Prostate gland (tissue), 2 donors: ENCODE data around the gene MRPL9. TPM values are rescaled to one million over a fixed set of nuclear protein-coding genes. Genes with fewer than 3 reads are reported as not detected.

Experiments
- DNase-seq: peaks from one replicate; pipeline ENCODE4 v3.0.0-alpha.2; 2019; ENCODE audit warnings: low spot score
- H3K27ac ChIP-seq, 2 donors: fragments of 200-600 bp; sonication (generic); 2 replicates each; pipeline ENCODE4 v1.5.1; 2017 to 2019
- H3K27me3 ChIP-seq: fragments of 200-600 bp; sonication (generic); replicated peaks from 2 replicates; pipeline ENCODE4 v1.5.1; 2019; ENCODE audit not compliant: insufficient read depth
- H3K36me3 ChIP-seq, 2 donors: fragments of 200-600 bp; sonication (generic); 1 replicate in 1 of 2; 2 replicates in 1 of 2; pipeline versions ENCODE4 v1.5.1 to v1.8.1; 2017 to 2019
- H3K4me1 ChIP-seq: fragments of 200-600 bp; sonication (generic); replicated peaks from 2 replicates; pipeline ENCODE4 v1.5.1; 2019
- H3K4me3 ChIP-seq, 2 donors: fragments of 200-600 bp; sonication (generic); 2 replicates each; pipeline ENCODE4 v1.5.1; 2017 to 2019
- H3K9me3 ChIP-seq: fragments of 200-600 bp; sonication (generic); 2 replicates; pipeline ENCODE4 v1.5.1; 2017
- CTCF ChIP-seq, 4 experiments: fragments of 200-600 bp in 2 of 4; fragments of 450-650 bp in 2 of 4; sonication (generic) in 2 of 4; IDR thresholded peaks; 1 replicate in 3 of 4; 2 replicates in 1 of 4; pipeline ENCODE4 v1.5.1; 2016 to 2019; ENCODE audit warnings: antibody characterized with exemption in 4 of 4, mild to moderate bottlenecking in 2 of 4, moderate library complexity in 2 of 4
- POLR2A ChIP-seq: fragments of 450-650 bp; IDR thresholded peaks from one replicate; pipeline ENCODE4 v1.6.1; 2016; ENCODE audit warnings: antibody characterized with exemption, mild to moderate bottlenecking
- POLR2AphosphoS5 ChIP-seq: sonication (generic); formaldehyde crosslinking; IDR thresholded peaks from one replicate; pipeline ENCODE4 v1.6.1; 2017; ENCODE audit warnings: antibody characterized with exemption
- WGBS: methylation state at CpG from one replicate; pipeline ENCODE4 v1.1.5; 2018; 5-methylcytosine and 5-hydroxymethylcytosine counted together
- intact Hi-C: fragments of 100-400 bp; cut with DNase I; formaldehyde crosslinking; loops from one replicate; pipeline ENCODE4 v1.14.2; 2022
- small RNA-seq, 2 donors: library from RNA; depleted of rRNA; stranded (forward); fragments of <200 nt; gene quantifications; one replicate each; pipeline ENCODE3, GENCODE V24; 2016
- total RNA-seq, 2 donors: library from RNA; depleted of rRNA; stranded (reverse); fragments of >200 nt; gene quantifications; one replicate each; pipeline ENCODE4 v1.1.0, GENCODE V29; 2016

Gene MRPL9
- total RNA-seq, 2 donors from 2014 or later, result 47.9 to 80.1 TPM

GRCh38 chr1:151711951-151712350 is 51.3 kb downstream of the MRPL9 start:
- Histone ChIP-seq H3K36me3 (no peaks in the 10 kb centered on the region), H3K4me1 (no peaks in the 10 kb centered on the region), H3K27ac (no peak overlapping the region), H3K4me3 (no peak overlapping the region), H3K9me3 (no peaks in the 10 kb centered on the region), H3K27me3 (no peaks in the 10 kb centered on the region)
- 72% methylated on average over 10 of the region's 10 CpGs for WGBS
- TF ChIP-seq POLR2AphosphoS5, result no peak
- no peak for TF ChIP-seq CTCF (IDR thresholded peaks at IDR 0.05)
- TF ChIP-seq POLR2A, result no peak
- intact Hi-C loops, result no loop called here
- DNase-seq, result no peak

GRCh38 chr1:151711044-151711800 is 52.1 kb downstream of the MRPL9 start:
- WGBS, result 86% methylated on average over 21 of the region's 21 CpGs
- no peak for DNase-seq

GRCh38 chr1:151710187-151710840 is 53.0 kb downstream of the MRPL9 start:
- no peak overlapping the region for H3K27ac ChIP-seq
- no peaks in the 10 kb centered on the region for H3K27me3 ChIP-seq
- no peaks in the 10 kb centered on the region for H3K9me3 ChIP-seq
- no peaks in the 10 kb centered on the region for H3K4me1 ChIP-seq
- TF ChIP-seq POLR2AphosphoS5 (no peak), CTCF (IDR thresholded peaks at IDR 0.05) (no peak), POLR2A (no peak)
- no peak for DNase-seq
- H3K4me3 ChIP-seq, result no peak overlapping the region
- WGBS, result 31% methylated on average over 9 of the region's 15 CpGs
- intact Hi-C loops, result no loop called here
- no peaks in the 10 kb centered on the region for H3K36me3 ChIP-seq

More at GRCh38 chr1:151711044-151711800, 52.1 kb downstream of the MRPL9 start:
- no peak overlapping the region for H3K27ac ChIP-seq
- H3K27me3 ChIP-seq, result no peaks in the 10 kb centered on the region
- no peaks in the 10 kb centered on the region for H3K36me3 ChIP-seq
- intact Hi-C loops, result no loop called here
- no peak for TF ChIP-seq POLR2AphosphoS5
- no peak for TF ChIP-seq CTCF (IDR thresholded peaks at IDR 0.05)
- no peak for TF ChIP-seq POLR2A
- no peaks in the 10 kb centered on the region for H3K9me3 ChIP-seq
- H3K4me3 ChIP-seq, result no peak overlapping the region
- no peaks in the 10 kb centered on the region for H3K4me1 ChIP-seq

Small RNA genes lying within 50 kb of the gene (small RNA-seq; reads per million reads assigned to genes)
- 0 reads per million in 2 donors for gene RNU6-662P

Other genes with a start within 250 kb of the MRPL9 start
- 10 to 100 TPM; 15.2 to 29.0 TPM for gene TUFT1, start 223.2 kb downstream of the MRPL9 start, total RNA-seq
- gene SNX27, start 151.4 kb downstream of the MRPL9 start, total RNA-seq, result 10 to 100 TPM; 24.1 to 38.4 TPM
- gene CELF3, start 46.7 kb downstream of the MRPL9 start, total RNA-seq, result under 1 TPM in 1 of 2 donors, not detected in 1; 0.34 TPM
- 1 to 10 TPM in 1 of 2 donors, not detected in 1; 7.8 TPM for gene RIIAD1, start 42.0 kb downstream of the MRPL9 start, total RNA-seq
- gene TDRKH, start 27.0 kb upstream of the MRPL9 start, total RNA-seq, result 10 to 100 TPM; 21.1 to 25.0 TPM
- 1 to 10 TPM in 1 of 2 donors, under 1 TPM in 1; 0.59 to 2.3 TPM for gene LINGO4, start 41.9 kb upstream of the MRPL9 start, total RNA-seq
- gene RORC, start 68.3 kb upstream of the MRPL9 start, total RNA-seq, result 10 to 100 TPM; 51.8 to 73.2 TPM
- 1 to 10 TPM; 2.0 to 2.8 TPM for gene C2CD4D, start 76.3 kb upstream of the MRPL9 start, total RNA-seq
- not detected for gene THEM5, start 90.2 kb upstream of the MRPL9 start, total RNA-seq
- gene THEM4, start 146.0 kb upstream of the MRPL9 start, total RNA-seq, result 10 to 100 TPM; 21.2 to 30.3 TPM
- gene S100A10, start 230.4 kb upstream of the MRPL9 start, total RNA-seq, result 10 to 100 TPM; 61.7 to 72.1 TPM